DND-41 (cell line): ENCODE data around the gene DCAF11.
A peak's percentile ranks its signal among the peaks of the same experiment; 100 is the strongest.

ENCODE experiments used
- ATAC-seq: fragments of 200-7000 bp; cut with Tn5 transposase; 3 replicates; pipeline ENCODE4 v1.9.1; 2021; ENCODE audit warnings: low read depth; ENCODE audit not compliant: insufficient read depth
- DNase-seq: peaks from one replicate; pipeline ENCODE4 v3.0.0-alpha.2; 2020
- H2AFZ ChIP-seq: 2 replicates; pipeline ENCODE4 v1.6.0; 2012; ENCODE audit warnings: low read depth, low read length
- H3K27ac ChIP-seq: 2 replicates; pipeline ENCODE4 v1.5.1; 2012; ENCODE audit warnings: low read length, inconsistent platforms
- H3K27me3 ChIP-seq: fragments of 200-600 bp; sonication (generic); 2 replicates; pipeline ENCODE4 v1.6.0; 2012; ENCODE audit warnings: low read length, mild to moderate bottlenecking, inconsistent platforms; ENCODE audit not compliant: insufficient read depth, poor library complexity
- H3K36me3 ChIP-seq: 2 replicates; pipeline ENCODE4 v1.5.1; 2012; ENCODE audit warnings: low read length, inconsistent platforms; ENCODE audit not compliant: insufficient read depth
- H3K4me1 ChIP-seq: 2 replicates; pipeline ENCODE4 v1.5.1; 2012; ENCODE audit warnings: mild to moderate bottlenecking, low read length; ENCODE audit not compliant: insufficient read depth
- H3K4me2 ChIP-seq: 2 replicates; pipeline ENCODE4 v1.6.0; 2012; ENCODE audit warnings: mild to moderate bottlenecking, moderate library complexity, low read length, inconsistent platforms; ENCODE audit not compliant: insufficient read depth
- H3K4me3 ChIP-seq, 2 experiments: fragments of 200-600 bp in 1 of 2; shearing (Covaris generic) in 1 of 2; 2 replicates each; pipeline ENCODE4 v1.5.1; 2012 to 2016; ENCODE audit warnings: inconsistent platforms in 2 of 2, low read length in 2 of 2, mild to moderate bottlenecking in 2 of 2, low read depth in 1 of 2, moderate library complexity in 1 of 2
- H3K79me2 ChIP-seq: 2 replicates; pipeline ENCODE4 v1.6.0; 2012; ENCODE audit warnings: low read length, inconsistent platforms; ENCODE audit not compliant: insufficient read depth
- H3K9ac ChIP-seq: 2 replicates; pipeline ENCODE4 v1.6.0; 2012; ENCODE audit warnings: low read depth, mild to moderate bottlenecking, inconsistent platforms, low read length, moderate library complexity
- H3K9me3 ChIP-seq: 2 replicates; pipeline ENCODE4 v1.5.1; 2012; ENCODE audit warnings: low read length, moderate library complexity, mild to moderate bottlenecking, inconsistent platforms; ENCODE audit not compliant: insufficient read depth, severe bottlenecking
- H4K20me1 ChIP-seq: 2 replicates; pipeline ENCODE4 v1.6.0; 2012; ENCODE audit warnings: low read length; ENCODE audit not compliant: insufficient read depth
- CTCF ChIP-seq: IDR thresholded peaks from 2 replicates; pipeline ENCODE4 v1.5.1; 2012; ENCODE audit warnings: borderline replicate concordance, low read length, moderate library complexity, mild to moderate bottlenecking; ENCODE audit not compliant: poor library complexity, severe bottlenecking; ENCODE audit errors: extremely low read depth
- EZH2 ChIP-seq: IDR thresholded peaks from 3 replicates; pipeline ENCODE4 v1.6.1; 2012; ENCODE audit warnings: borderline replicate concordance, low read depth, mild to moderate bottlenecking, moderate library complexity, low read length, inconsistent platforms; ENCODE audit not compliant: severe bottlenecking

DCAF11 gene

DNA sequence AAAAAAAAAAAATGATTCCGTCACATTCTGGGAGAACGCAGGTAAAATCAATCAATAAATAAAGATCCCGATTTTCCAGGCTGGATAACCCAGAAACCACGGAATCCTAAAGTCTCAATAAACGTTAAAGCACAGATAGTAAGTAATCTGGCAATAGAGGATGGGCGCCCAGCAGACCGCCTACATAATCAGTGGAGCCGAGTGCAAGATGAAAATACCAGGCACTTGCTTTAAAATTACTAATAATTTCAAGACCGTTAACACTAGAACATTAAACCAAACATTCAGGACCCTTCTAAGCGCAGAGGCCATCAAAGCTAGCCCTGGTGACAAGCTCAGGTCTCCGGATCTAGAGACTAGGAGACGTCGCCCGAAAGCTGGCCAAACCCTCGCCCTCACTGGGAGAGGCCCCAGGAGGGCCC lies 1.2 kb upstream of the DCAF11 start:
- Histone ChIP-seq H3K27ac (peak overlapping the region; percentile 100), H3K4me2 (peak overlapping the region; percentile 93), H4K20me1 (no peaks in the 10 kb centered on the region), H3K27me3 (no peaks in the 10 kb centered on the region), H3K4me3 (peak overlapping the region; percentile 28 to 63), H2AFZ (peak overlapping the region; percentile 98), H3K4me1 (peaks cover 32% of the 10 kb centered on the region), H3K79me2 (peaks cover 22% of the 10 kb centered on the region), H3K36me3 (peaks cover 22% of the 10 kb centered on the region), H3K9me3 (no peaks in the 10 kb centered on the region), H3K9ac (peak overlapping the region; percentile 76)
- DNase-seq (no peak), ATAC-seq (no peak)
- TF ChIP-seq EZH2, result no peak
- TF ChIP-seq CTCF, result no peak

- ATAC-seq (peak; percentile 57), DNase-seq (peak; percentile 87)
- Histone ChIP-seq H3K4me3 (peak overlapping the region; percentile 28 to 63), H3K27me3 (no peaks in the 10 kb centered on the region), H3K4me1 (peaks cover 26% of the 10 kb centered on the region), H3K9ac (peak overlapping the region; percentile 76), H4K20me1 (no peaks in the 10 kb centered on the region), H3K36me3 (peaks cover 28% of the 10 kb centered on the region), H3K27ac (peak overlapping the region; percentile 100), H3K4me2 (peak overlapping the region; percentile 93), H3K79me2 (peaks cover 22% of the 10 kb centered on the region), H2AFZ (peak overlapping the region; percentile 98), H3K9me3 (no peaks in the 10 kb centered on the region)
- TF ChIP-seq CTCF (no peak), EZH2 (no peak)
These were observed 611 bp upstream of the DCAF11 start for GRCh38 chr14:24113801-24114531.

GRCh38 chr14:24115422-24116127 lies 998 bp downstream of the DCAF11 start:
- Histone ChIP-seq H3K4me3 (peak overlapping the region; percentile 28 to 63), H3K4me1 (peaks cover 23% of the 10 kb centered on the region), H3K27ac (peak overlapping the region; percentile 100), H3K27me3 (no peaks in the 10 kb centered on the region), H3K36me3 (peaks cover 39% of the 10 kb centered on the region), H3K9me3 (no peaks in the 10 kb centered on the region), H3K9ac (peak overlapping the region; percentile 76), H4K20me1 (no peaks in the 10 kb centered on the region), H3K4me2 (peak overlapping the region; percentile 93), H3K79me2 (peaks cover 22% of the 10 kb centered on the region), H2AFZ (peak overlapping the region; percentile 85)
- ATAC-seq (no peak), DNase-seq (no peak)
- no peak for TF ChIP-seq EZH2
- TF ChIP-seq CTCF, result no peak
